GM21367 (cell line): ENCODE data around the gene RALGPS1.

Experiments used
- ATAC-seq: cut with Tn5 transposase; IDR thresholded peaks from one replicate; pipeline ENCODE4 v1.9.1; 2021; ENCODE audit not compliant: unreplicated experiment

The RALGPS1 gene

GRCh38 chr9:127181595-127182190, 267.1 kb downstream of the RALGPS1 start:
- ATAC-seq = no peak

DNA sequence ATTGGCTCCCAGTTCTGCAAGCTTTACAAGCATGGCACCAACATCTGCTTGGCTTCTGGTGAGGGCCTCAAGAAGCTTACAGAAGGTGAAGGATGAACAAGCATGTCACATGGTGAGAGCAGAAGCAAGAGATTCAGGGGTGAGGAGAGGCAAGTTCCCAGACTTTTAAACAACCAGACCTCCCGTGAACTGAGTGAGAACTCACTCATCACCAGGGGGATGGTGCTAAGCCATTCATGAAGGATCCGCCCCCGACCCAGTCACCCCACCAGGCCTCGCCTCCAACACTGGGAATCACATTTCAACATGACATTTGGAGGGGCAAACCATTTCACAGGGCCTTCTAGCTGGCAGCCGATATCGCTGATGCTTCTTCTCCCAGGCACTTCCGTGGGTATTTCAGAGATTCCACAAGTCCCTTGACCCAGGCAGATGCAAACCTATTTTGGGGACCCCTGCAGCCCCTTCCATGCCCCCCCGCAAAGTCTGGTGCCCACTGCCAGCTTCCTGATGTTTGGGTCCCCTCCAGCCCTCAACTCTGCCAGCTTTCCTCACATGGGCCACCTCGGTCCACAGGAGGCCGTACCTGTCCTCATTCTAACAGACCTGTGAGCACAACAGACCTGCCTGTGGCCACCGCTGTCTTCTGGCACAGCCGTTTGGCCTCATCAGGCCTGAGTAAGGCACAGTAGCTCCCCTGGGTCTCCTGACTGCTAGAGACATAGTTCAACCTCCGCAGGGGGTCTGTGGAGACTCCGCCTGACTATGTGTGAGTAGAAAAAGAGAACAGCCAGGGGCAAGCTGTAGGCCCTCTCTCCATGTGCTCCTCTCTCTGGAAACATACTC, 268.5 kb downstream of the RALGPS1 start:
- ATAC-seq = no peak

GRCh38 chr9:127183814-127184582, 269.4 kb downstream of the RALGPS1 start:
- no peak for ATAC-seq

DNA sequence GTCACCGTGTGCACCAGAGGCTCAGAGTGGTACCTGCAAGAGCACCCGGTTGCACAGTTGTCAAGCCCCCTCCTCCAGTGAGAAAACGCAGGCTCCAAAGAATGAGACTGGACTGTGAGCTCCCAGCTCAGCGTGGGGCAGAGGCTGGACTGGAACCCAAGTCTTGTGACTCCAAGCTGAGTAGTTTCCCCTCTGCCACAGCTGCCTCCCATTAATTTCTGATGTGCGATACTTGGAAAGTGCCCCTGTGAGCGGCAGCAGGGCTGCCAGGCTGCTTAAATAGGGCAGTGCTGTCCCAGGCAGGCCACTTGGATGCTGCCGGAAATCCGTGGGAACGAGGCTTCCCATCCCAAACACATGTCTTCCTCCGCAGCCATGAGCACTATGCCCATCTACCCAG, 270.1 kb downstream of the RALGPS1 start:
- no peak for ATAC-seq

- no peak for ATAC-seq
Measured at GRCh38 chr9:127185181-127185580, 270.6 kb downstream of the RALGPS1 start.

GRCh38 chr9:127185931-127186781, 271.6 kb downstream of the RALGPS1 start:
- no peak for ATAC-seq

DNA sequence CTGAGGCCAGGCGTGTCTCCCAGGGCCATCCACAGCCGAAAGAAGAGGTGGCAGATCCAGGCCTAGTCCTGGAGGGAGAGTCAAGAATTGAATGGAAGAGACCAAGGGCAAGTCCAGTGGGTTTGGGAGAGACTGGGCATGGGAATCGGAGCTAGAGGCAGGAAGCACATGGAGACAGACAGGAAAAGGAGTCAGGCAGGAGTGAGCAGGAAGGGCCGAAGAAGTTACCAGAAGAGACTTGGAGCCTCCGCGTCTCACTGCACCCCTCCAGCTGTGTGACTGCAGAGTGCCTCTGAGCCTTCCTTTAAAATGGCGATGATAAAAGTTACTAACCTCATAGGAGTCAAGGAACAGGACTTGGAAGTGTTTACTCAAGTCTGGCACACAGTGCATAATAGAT, 272.2 kb downstream of the RALGPS1 start:
- ATAC-seq = no peak

GRCh38 chr9:127187231-127187956, 272.8 kb downstream of the RALGPS1 start:
- ATAC-seq = no peak

DNA sequence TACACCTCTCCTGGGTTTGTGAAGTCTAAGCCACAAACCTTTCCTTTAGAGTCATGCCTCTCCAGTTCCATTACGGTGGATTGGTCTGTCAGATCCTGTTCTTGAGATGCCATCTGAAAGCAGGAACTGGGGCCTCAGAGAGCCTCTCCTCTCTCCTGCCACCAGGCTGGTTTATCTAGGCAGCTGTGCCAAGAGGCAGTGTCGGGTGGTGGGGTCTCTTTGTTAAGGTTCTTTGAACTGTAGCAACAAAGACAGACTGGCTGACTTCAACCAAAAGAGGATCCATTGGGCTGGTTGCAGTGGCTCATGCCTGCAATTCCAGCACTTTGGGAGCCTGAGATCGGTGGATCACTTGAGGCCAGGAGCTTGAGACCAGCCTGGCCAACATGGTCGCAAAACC, 273.8 kb downstream of the RALGPS1 start:
- ATAC-seq = no peak

DNA sequence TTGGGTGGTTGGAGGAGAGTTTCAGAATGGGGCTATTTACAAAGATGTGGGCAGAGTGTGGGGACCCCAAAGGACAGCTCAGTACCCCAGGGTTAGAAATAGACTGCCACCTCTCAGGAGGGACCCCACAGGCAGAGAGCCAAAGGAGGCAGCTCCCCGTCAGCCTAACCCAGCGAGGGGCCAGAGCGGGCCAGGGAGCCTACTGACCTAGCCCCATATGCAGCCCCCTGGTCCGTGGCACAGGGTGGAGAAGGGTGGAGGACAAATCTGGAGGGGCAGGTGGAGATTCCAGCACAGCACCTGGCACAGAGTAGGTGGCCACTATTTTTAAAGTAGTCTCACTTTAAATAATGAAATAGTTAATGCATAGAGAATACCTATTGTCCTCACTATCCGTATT, 275.0 kb downstream of the RALGPS1 start:
- ATAC-seq = no peak

DNA sequence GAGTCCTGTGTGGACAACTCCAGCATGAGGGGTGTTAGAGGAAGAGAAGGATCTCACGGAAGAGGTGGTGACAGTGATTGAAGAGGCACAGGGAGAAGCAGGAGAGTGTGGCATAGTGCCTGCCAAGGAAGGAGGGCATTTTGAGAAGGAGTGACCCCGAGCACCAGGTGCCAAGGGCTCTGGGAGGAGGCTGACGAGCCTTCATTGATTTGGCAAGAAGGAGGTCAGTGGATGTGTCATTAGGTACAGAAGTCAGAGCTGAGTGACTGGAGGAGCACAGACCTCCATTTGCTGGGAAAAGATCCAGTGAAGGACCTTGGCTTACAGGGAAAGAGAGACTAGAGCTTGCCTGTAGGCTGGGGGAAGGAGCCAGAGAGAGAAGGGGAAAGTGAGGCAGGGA, 278.2 kb downstream of the RALGPS1 start:
- ATAC-seq = no peak

- no peak for ATAC-seq
Measured at GRCh38 chr9:127193483-127193882, 278.9 kb downstream of the RALGPS1 start.

DNA sequence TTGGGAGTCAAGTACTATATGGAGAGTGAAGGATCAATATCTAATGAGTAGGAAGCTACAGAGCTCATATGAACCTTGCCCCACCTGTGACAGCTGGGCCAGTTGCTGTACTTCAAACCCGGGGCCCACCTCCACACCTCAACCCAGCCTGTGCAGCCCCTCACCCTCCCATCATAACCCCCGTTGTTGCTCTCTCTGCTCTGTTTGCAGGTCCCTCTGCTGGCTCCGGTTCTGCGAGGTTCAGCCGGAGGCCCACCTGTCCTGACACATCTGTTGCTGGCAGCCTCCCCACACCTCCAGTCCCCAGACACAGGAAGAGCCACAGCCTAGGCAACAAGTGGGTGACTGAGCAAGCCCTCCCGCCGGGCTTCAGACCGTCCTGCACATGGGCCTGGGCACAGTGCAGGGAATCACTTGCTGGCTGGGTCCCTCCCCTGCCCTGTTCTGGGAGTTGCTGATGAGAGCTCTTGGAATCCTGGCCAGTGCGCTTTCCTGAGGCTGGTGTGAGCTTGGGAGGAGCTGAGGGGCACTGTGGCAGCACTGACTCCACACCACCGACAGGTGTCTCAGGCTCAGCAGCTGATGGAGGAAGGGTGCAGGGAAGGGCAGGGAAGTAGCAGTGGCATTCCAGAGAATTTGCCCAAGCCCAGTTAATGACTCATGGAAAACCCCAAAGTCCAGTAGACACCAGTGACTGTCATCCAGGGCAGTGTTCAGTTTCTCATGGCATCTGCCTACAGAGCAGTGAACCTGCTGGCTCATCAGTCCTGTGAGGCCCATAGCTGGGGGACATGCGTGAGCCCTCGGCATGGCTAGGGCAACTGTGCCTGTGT, 280.5 kb downstream of the RALGPS1 start:
- ATAC-seq = no peak

GRCh38 chr9:127195976-127196825, 281.6 kb downstream of the RALGPS1 start:
- ATAC-seq = no peak

GRCh38 chr9:127196826-127197145, 282.2 kb downstream of the RALGPS1 start:
- no peak for ATAC-seq

DNA sequence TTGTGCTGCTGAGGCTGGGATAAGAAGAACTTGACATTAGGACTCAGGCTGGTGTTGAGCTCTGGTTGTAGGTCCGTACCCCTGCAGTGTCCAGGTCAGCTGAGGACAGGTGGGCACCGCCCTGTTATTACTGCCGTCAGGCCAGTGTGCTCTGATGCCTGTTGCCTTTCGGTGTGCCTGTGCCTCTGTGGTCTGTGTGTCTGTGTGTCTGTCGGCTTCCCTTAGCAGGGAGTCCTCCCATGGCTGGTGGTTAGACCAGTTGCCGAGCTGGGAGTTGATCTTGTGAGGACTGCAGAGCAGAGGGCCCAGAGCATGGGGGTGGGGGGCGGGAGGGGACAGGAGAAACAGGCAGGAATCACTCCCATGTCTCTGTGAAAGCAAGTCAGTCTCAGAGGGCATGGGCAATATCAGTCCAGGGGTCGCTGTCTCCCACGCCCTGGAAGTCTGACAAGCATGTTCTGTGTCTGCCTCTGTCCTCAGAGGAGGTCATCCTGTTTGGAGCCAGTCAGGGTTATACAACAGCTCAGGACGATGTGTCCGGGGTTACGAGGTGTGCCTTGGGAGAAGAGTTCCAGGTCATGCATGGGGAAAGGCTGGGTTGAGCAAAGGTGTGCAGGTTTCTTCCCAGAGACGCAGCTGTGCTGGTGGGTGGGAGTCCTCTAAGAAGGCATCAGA, 282.7 kb downstream of the RALGPS1 start:
- ATAC-seq = no peak

GRCh38 chr9:127197861-127198430, 283.4 kb downstream of the RALGPS1 start:
- no peak for ATAC-seq

DNA sequence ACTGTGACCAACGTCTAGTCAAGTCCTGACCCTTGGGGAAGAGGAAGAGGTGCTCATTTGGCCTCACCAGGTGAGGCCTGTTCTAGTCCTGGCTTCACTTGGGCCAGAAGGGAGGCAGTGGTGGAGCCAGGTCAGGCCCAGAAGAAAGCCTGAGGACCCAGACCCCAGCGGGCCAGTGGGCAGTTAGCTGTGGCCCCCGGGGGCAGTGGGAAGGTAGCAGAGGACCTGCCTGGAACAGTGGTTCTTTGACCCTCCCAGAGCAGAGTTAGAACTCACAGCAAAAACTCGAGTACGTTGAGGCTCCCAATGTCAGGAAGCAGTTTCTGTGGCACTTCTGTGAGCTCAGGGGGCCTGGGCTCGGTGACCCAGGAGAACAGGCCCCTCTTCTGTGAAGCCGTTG, 284.0 kb downstream of the RALGPS1 start:
- ATAC-seq = no peak
